ENCODE data around the gene HEMK1. TPM values are rescaled to one million over a fixed set of nuclear protein-coding genes. Genes with fewer than 3 reads are reported as not detected.

The HEMK1 gene
- total RNA-seq, 4 donors from 2014 or later, result 4.4 to 11.8 (median 4.9) TPM

DNA sequence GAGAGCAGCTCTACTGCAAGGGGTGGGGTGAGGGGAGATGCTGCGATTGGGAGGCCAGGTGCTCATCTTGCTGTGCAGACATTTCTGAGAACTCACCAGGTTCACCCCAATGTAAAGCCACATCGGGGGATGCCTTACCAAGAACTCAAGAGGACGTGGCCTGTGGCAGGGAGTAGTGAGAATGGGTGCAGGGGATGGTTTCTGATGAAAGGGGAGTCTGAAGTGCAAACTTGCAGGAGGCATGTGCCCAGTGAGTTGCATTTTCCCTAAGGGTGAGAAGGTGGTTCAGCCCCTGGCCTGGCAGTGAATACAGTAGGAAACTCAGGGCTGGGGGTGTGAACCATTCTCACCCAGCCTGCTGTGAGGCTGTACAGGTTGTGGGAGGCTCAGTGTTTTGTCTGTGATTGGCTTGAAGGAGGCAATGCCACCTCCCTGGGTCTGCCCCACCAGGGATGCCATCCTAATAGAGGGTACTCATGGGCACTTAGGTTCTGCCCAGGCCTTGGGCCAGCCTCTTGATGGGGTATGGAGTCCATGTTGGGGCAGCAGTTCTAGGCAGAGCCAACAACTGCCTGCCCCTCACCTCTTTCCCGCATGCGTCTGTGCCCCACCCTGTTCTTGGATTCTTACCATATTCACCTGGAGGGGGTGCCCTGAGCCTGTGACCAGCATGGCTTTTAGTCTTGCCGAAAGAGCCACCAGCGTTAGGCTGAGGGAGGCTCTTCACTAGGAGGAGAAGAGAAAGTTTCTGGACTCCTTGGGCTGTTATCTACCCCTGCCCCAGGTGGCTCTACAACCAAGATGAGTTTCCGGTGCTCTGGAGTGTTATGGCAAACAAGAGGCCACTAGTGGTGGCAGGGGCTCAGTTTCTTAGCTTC, 4.5 kb downstream of the HEMK1 start:
- no peak overlapping the region for H3K4me3 ChIP-seq
- no peak for DNase-seq
- WGBS, 2 donors, result 75 to 80% methylated on average over 6 to 8 of the region's 8 CpGs
- no peaks in the 10 kb centered on the region for H3K27me3 ChIP-seq
- intact Hi-C loops (cut with DNase I), result loop anchor here (2.0 kb wide), 1 partner anchor 39 kb away; no protein-coding TSS in a partner anchor
- H3K9me3 ChIP-seq, result no peaks in the 10 kb centered on the region
- peak overlapping the region in 2 of 4 donors; percentile 17 to 26 for H3K27ac ChIP-seq
- H3K36me3 ChIP-seq, result peaks cover 0 to 40% (median 0%) of the 10 kb centered on the region in 3 donors
- peaks cover 6 to 64% (median 23%) of the 10 kb centered on the region in 3 donors for H3K4me1 ChIP-seq
- TF ChIP-seq, protein P1, sequence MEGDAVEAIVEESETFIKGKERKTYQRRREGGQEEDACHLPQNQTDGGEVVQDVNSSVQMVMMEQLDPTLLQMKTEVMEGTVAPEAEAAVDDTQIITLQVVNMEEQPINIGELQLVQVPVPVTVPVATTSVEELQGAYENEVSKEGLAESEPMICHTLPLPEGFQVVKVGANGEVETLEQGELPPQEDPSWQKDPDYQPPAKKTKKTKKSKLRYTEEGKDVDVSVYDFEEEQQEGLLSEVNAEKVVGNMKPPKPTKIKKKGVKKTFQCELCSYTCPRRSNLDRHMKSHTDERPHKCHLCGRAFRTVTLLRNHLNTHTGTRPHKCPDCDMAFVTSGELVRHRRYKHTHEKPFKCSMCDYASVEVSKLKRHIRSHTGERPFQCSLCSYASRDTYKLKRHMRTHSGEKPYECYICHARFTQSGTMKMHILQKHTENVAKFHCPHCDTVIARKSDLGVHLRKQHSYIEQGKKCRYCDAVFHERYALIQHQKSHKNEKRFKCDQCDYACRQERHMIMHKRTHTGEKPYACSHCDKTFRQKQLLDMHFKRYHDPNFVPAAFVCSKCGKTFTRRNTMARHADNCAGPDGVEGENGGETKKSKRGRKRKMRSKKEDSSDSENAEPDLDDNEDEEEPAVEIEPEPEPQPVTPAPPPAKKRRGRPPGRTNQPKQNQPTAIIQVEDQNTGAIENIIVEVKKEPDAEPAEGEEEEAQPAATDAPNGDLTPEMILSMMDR (IDR thresholded peaks at IDR 0.05), result no peak
- no peak for TF ChIP-seq POLR2A (IDR thresholded peaks at IDR 0.05)

DNA sequence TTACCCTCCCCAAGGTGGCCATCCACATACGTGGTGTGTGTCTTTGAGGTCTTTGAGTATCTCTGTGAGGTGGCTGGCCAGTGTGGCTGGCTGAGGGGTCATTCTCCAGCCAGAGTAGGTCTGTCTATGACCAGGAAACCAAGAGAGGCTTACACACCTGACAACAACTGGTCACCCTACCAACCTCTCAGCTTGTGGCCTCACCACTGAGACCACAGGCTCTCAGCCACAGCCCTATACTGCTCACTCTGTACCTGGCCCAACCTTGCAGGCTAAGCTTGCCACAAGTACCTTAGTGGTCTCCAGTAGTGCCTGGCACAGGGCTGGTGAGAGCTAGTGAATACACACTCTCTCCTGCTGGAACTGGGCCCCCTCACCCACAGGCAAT, 5.1 kb downstream of the HEMK1 start:
- peaks cover 6 to 63% (median 23%) of the 10 kb centered on the region in 3 donors for H3K4me1 ChIP-seq
- no peaks in the 10 kb centered on the region for H3K27me3 ChIP-seq
- H3K36me3 ChIP-seq, result peaks cover 0 to 46% (median 0%) of the 10 kb centered on the region in 3 donors
- H3K4me3 ChIP-seq, result no peak overlapping the region
- no peaks in the 10 kb centered on the region for H3K9me3 ChIP-seq
- intact Hi-C loops (cut with DNase I), result no loop called here
- TF ChIP-seq POLR2A (IDR thresholded peaks at IDR 0.05), result no peak
- TF ChIP-seq, protein P1 (IDR thresholded peaks at IDR 0.05), result no peak
- 80 to 86% methylated on average over 1 of the region's 1 CpG for WGBS, 2 donors
- H3K27ac ChIP-seq, result peak overlapping the region in 1 of 4 donors; percentile 26
- DNase-seq, result no peak

DNA sequence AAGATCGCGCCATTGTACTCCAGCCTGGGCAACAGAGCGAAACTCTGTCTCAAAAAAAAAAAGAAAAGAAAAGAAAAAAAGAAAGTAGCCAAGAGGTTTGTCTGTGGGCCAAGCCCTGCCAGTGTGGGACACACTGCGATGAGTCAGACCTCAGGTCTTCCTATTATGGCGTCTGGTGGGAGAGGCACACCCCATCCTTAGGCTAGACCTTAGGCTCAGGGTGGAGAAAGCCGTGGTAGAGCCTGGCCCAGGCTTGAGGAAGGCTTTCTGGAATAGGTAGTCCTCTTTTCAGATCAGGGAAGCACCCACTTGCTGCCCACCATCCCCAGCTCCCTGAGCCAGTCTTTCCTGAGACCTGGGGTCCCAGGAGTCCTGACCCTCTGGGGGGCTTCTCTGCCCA, 6.0 kb downstream of the HEMK1 start:
- intact Hi-C loops (cut with DNase I), result no loop called here
- H3K4me3 ChIP-seq, result no peak overlapping the region
- no peaks in the 10 kb centered on the region for H3K27me3 ChIP-seq
- H3K36me3 ChIP-seq, result peaks cover 0 to 56% (median 2%) of the 10 kb centered on the region in 3 donors
- no peaks in the 10 kb centered on the region for H3K9me3 ChIP-seq
- TF ChIP-seq POLR2A (IDR thresholded peaks at IDR 0.05), result no peak
- TF ChIP-seq, protein P1 (IDR thresholded peaks at IDR 0.05), result no peak
- H3K4me1 ChIP-seq, result peaks cover under 1 to 54% (median 15%) of the 10 kb centered on the region in 3 donors
- H3K27ac ChIP-seq, result no peak overlapping the region
- 34 to 59% methylated on average over 6 of the region's 6 CpGs for WGBS, 2 donors
- DNase-seq, result no peak

DNA sequence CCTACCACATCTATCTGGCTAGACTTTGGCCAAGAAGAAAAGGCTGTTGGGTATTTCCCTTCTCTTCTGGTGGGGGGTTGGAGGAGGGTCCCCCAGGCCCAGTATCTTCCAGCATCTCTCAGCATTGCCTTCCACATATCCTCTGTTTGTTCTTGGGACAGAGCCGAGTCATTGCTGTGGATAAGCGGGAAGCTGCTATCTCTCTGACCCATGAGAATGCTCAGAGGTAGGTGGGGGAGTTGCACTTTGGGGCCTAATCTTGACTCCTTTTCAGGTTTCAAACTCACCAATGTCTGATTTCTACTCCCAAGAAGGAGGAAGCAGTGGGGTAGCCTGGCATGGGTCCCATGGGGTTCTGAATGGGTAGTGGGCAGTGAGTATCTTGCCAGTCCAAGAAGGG, 8.0 kb downstream of the HEMK1 start:
- Histone ChIP-seq H3K4me1 (peaks cover 0 to 34% (median 12%) of the 10 kb centered on the region in 3 donors), H3K27me3 (no peaks in the 10 kb centered on the region), H3K27ac (no peak overlapping the region), H3K9me3 (no peaks in the 10 kb centered on the region), H3K36me3 (peaks cover 0 to 75% (median 7%) of the 10 kb centered on the region in 3 donors), H3K4me3 (no peak overlapping the region)
- intact Hi-C loops (cut with DNase I), result no loop called here
- WGBS, 2 donors, result 83 to 100% methylated on average over 2 of the region's 2 CpGs
- TF ChIP-seq, protein P1 (IDR thresholded peaks at IDR 0.05), result no peak
- TF ChIP-seq POLR2A (IDR thresholded peaks at IDR 0.05), result no peak
- DNase-seq, result no peak

Measured in esophagus squamous epithelium (tissue), 5 donors.